ENCODE measurements around the gene EYA4.

Gene EYA4

DNA sequence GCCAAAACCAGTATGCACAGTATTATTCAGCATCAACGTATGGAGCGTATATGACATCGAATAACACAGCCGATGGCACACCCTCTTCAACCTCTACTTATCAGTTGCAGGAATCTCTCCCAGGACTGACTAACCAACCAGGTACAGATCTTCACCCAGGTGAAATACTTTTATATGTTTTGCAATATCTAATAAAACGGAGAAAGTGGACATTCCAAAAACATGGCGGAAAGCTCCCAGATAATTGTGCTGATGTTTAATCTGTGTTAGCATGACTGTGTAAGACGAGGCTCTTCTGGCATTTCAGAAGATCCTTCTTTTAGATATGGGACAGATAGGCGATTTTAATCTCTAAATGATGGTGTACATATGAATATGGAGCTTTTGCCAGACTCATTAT is 227.4 kb downstream of the EYA4 start:
- no peak for DNase-seq
- no peaks in the 10 kb centered on the region for H3K9me3 ChIP-seq
- TF ChIP-seq, protein P1, sequence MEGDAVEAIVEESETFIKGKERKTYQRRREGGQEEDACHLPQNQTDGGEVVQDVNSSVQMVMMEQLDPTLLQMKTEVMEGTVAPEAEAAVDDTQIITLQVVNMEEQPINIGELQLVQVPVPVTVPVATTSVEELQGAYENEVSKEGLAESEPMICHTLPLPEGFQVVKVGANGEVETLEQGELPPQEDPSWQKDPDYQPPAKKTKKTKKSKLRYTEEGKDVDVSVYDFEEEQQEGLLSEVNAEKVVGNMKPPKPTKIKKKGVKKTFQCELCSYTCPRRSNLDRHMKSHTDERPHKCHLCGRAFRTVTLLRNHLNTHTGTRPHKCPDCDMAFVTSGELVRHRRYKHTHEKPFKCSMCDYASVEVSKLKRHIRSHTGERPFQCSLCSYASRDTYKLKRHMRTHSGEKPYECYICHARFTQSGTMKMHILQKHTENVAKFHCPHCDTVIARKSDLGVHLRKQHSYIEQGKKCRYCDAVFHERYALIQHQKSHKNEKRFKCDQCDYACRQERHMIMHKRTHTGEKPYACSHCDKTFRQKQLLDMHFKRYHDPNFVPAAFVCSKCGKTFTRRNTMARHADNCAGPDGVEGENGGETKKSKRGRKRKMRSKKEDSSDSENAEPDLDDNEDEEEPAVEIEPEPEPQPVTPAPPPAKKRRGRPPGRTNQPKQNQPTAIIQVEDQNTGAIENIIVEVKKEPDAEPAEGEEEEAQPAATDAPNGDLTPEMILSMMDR (IDR thresholded peaks at IDR 0.05; ENCODE audit: low read depth, low read length) = no peak
- H3K4me3 ChIP-seq (ENCODE audit: low read depth, low read length) = no peak overlapping the region
- H3K36me3 ChIP-seq = peaks cover 33% of the 10 kb centered on the region
- no peaks in the 10 kb centered on the region; the same call in 1 of the 2 replicates for H3K4me1 ChIP-seq
- no peaks in the 10 kb centered on the region for H3K27me3 ChIP-seq

DNA sequence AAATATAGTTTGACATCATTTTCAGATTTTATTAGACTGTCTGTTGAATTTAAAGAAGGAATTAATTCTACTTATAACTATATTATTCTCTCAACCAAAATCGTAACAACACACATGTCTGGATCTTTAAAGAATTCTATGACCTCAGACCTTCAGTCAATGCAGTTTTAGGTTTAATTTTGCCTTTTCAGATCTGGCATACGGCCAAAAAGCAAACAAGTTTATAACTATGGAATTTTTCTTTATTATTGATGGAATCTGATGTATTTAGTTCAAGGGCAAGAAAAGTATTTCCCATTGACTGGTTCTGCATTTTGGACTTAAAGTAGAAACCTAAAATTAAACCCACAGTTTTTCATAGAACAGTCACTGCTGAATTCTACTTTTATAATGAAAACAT is 233.4 kb downstream of the EYA4 start:
- TF ChIP-seq, protein P1 (IDR thresholded peaks at IDR 0.05; ENCODE audit: low read depth, low read length) = no peak
- DNase-seq = no peak
- no peaks in the 10 kb centered on the region for H3K27me3 ChIP-seq
- peaks cover 30% of the 10 kb centered on the region for H3K36me3 ChIP-seq
- no peaks in the 10 kb centered on the region for H3K9me3 ChIP-seq
- H3K4me3 ChIP-seq (ENCODE audit: low read depth, low read length) = no peak overlapping the region
- peaks cover 18% of the 10 kb centered on the region for H3K4me1 ChIP-seq

DNA sequence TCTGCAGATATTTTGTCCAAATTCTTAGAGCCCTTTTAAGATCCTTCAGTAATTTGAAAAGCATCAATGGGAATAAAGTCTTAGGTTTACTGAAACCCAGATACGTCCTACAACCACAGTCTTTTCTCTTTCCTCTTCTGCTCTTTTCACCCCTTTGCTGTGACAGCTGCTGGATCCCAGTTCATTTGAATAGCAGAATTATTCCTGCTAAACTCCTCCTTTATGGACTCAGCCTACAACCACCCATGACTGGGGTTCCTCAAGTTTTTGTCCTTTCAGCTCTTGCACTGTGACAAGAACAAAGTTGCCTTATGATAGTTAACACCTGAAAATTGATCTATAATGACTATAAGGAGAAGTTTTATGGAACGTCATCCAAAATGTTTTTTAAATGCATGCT is 237.5 kb downstream of the EYA4 start:
- DNase-seq = no peak
- TF ChIP-seq, protein P1 (IDR thresholded peaks at IDR 0.05; ENCODE audit: low read depth, low read length) = no peak
- H3K36me3 ChIP-seq = peaks cover 36% of the 10 kb centered on the region

DNA sequence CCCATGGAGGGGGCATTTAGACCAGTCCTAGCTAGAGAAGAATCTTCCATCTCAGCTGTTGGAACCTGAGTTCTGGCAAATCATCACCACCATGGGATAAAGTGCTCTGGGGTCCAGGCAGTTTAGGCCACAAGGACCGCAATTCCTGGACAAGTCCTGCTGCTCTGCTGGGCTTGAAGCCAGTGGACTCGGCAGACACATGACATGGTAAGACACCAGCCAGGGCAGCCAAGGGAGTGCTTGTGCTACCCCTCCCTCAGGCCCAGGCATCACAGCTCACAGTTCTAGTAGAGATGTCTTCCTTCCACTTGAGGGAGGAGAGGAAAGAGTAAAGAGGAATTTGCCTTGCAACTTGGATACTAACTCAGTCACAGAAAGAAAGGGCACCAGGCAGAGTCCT is 246.0 kb downstream of the EYA4 start:
- Histone ChIP-seq H3K36me3 (peaks cover 46% of the 10 kb centered on the region), H3K27me3 (no peaks in the 10 kb centered on the region), H3K4me1 (no peaks in the 10 kb centered on the region), H3K4me3 (ENCODE audit: low read depth, low read length) (no peak overlapping the region), H3K9me3 (no peaks in the 10 kb centered on the region; the same call in 1 of the 2 replicates)
- TF ChIP-seq, protein P1 (IDR thresholded peaks at IDR 0.05; ENCODE audit: low read depth, low read length) = no peak
- DNase-seq = no peak

More for the DNA sequence above, 237.5 kb downstream of the EYA4 start:
- Histone ChIP-seq H3K27me3 (no peaks in the 10 kb centered on the region), H3K4me1 (peaks cover 18% of the 10 kb centered on the region), H3K9me3 (no peaks in the 10 kb centered on the region), H3K4me3 (ENCODE audit: low read depth, low read length) (no peak overlapping the region)

DNA sequence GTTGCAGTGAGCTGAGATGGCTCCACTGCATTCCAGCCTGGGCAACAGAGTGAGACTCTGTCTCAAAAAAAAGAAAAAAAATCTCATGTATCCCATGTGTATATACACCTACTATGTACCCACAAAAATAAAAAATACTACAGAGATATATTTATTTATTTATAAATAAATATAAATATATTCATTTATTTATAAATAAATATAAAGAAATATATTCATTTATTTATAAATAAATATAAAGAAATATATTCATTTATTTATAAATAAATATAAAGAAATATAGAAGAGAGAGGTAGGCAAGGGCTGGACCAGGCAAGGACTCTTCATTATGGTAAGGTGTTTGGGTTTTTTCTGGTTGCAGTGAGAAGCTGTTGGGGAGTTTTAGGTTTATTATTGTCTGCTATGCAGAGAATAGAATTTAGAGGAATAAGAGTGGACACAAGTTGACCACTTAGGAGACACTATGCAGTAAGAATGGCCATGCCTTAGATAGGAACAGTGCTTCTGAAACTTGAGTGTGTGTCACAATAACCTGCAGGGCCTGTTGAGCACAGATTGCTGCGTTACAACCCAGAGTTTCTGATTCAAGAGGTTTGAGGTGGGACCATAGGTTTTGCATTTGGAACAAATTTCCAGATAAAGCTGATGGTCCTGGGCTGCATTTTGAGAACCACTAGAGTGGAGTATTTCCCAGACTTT is 254.2 kb downstream of the EYA4 start:
- no peak for DNase-seq
- H3K9me3 ChIP-seq = no peaks in the 10 kb centered on the region; the same call in 1 of the 2 replicates
- TF ChIP-seq, protein P1 (IDR thresholded peaks at IDR 0.05; ENCODE audit: low read depth, low read length) = no peak
- H3K4me1 ChIP-seq = no peaks in the 10 kb centered on the region
- peaks cover 10% of the 10 kb centered on the region for H3K36me3 ChIP-seq
- no peaks in the 10 kb centered on the region for H3K27me3 ChIP-seq
- no peak overlapping the region for H3K4me3 ChIP-seq (ENCODE audit: low read depth, low read length)

DNA sequence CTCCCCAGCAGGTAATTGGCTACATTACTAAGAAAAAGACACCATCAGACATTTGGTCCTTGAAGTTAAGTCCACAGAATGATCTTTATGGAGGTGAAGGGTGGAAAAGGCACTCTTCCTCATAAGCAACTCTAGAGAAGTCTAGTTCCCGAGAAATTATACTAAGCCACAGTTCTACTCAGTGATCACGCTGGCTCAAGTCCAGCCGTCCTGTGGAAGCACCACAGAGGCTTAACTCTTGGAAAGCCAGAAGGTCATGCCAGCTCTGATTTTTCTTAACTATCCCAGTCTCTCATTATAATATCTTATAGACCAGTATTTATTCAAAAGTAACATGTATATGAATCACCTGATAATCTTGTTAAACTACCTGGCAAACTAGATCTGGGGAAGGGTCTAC is 258.5 kb downstream of the EYA4 start:
- H3K36me3 ChIP-seq = no peaks in the 10 kb centered on the region; the same call in 1 of the 2 replicates

More for the DNA sequence above, 258.5 kb downstream of the EYA4 start:
- TF ChIP-seq, protein P1 (IDR thresholded peaks at IDR 0.05; ENCODE audit: low read depth, low read length) = no peak
- no peak overlapping the region for H3K4me3 ChIP-seq (ENCODE audit: low read depth, low read length)
- no peaks in the 10 kb centered on the region for H3K9me3 ChIP-seq
- DNase-seq = no peak
- peaks cover 21% of the 10 kb centered on the region for H3K4me1 ChIP-seq
- no peaks in the 10 kb centered on the region for H3K27me3 ChIP-seq
